AG20443 (cell line): Measurements from ENCODE around the gene SLC35E4.
A peak's percentile ranks its signal among the peaks of the same experiment; 100 is the strongest.

Experiments used
- DNase-seq: peaks from one replicate; pipeline ENCODE4 v3.0.0; 2012; ENCODE audit warnings: low spot score, mixed read lengths

SLC35E4 gene

GRCh38 chr22:30694171-30694639 is 58.6 kb downstream of the SLC35E4 start:
- DNase-seq = peak; percentile 41

DNA sequence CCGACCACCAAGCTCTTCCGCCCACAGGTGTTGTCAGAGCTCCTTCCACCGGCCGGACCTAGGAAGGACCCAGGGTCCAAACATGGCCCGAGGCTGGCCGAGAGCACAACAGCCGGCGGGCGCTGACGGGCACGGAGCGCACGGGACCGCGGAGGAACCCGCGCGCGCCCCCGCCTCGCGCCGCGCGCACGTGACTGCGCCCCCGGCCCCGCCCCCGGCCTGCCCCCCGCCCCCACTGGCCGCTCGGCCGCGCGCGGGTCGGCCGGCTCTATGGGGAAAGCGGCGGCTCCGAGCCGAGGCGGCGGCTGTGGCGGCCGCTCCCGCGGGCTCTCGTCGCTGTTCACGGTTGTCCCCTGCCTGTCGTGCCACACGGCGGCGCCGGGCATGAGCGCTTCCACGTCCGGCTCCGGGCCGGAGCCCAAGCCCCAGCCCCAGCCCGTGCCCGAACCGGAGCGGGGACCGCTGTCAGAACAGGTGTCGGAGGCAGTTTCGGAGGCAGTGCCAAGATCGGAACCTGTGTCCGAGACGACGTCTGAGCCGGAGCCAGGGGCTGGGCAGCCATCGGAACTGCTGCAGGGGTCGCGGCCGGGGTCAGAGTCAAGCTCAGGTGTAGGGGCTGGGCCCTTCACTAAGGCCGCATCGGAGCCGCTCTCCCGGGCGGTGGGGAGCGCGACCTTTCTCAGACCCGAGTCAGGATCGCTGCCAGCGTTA is 59.2 kb downstream of the SLC35E4 start, which contains the start of gene OSBP2:
OSBP2 (plus strand) TSS at position 235 of the 711 bp plus-strand sequence; CDS start at position 271, 36 bp downstream.
- DNase-seq = peak; percentile 67

DNA sequence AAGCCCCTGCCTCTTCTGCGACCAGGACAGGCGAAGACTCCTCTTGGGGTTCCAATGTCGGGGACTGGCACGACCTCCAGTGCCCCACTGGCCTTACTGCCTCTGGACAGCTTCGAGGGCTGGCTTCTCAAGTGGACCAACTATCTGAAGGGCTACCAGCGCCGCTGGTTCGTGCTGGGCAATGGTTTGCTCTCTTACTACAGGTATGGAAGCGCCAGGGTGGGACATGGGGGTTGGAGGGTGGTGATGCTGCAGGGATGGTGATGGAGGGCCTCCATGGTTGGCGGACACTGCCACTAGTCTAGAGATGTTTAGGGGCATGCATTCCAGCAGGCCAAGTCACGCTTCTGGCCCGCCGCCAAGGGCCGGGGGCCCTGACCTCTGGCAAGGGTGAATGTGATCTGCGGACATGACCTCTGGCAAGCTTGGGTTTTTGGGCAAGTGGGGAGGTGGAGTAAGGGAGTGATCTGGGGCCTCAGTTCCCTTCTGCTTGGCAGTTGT is 59.8 kb downstream of the SLC35E4 start:
- no peak for DNase-seq

GRCh38 chr22:30695871-30696655 is 60.5 kb downstream of the SLC35E4 start:
- no peak for DNase-seq
